ENCODE results near the gene SEC31A.

DNA sequence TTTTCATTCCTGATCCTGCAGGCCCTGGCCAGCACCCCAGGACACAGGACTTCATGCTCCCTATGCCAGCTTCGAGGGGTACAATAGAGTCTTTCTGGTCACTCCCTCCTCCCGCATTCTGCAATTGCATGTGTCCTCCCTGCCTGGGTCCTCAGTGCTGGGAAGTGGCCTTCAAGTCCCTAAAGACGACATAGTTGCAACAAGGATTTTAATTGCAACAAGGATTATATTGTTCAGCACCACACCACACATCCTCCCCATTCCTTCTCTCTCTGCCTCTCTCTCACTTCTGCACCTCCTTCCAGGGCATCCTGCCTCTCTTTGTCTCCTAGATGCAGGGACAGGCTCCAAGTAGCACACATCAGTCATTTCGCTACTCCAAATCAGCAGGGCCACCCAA lies 117.9 kb downstream of the SEC31A start:
- TF ChIP-seq CTCF (IDR thresholded peaks at IDR 0.05) (no peak), KAT7 (CRISPR knock-in tag; IDR thresholded peaks at IDR 0.05; ENCODE audit: borderline replicate concordance) (no peak), ATF1 (CRISPR knock-in tag; IDR thresholded peaks at IDR 0.05) (no peak), STAT6 (CRISPR knock-in tag; conservative IDR thresholded peaks at IDR 0.05; ENCODE audit: low read depth) (no peak), NFE2L1 (CRISPR knock-in tag; IDR thresholded peaks at IDR 0.05) (no peak), CREM (CRISPR knock-in tag; IDR thresholded peaks at IDR 0.05) (no peak), FOXP1 (CRISPR knock-in tag; IDR thresholded peaks at IDR 0.05; ENCODE audit: borderline replicate concordance) (no peak), NFYB (CRISPR knock-in tag; conservative IDR thresholded peaks at IDR 0.05; ENCODE audit: low read depth) (no peak), SP1 (CRISPR knock-in tag; conservative IDR thresholded peaks at IDR 0.05) (no peak), ZBTB43 (CRISPR knock-in tag; IDR thresholded peaks at IDR 0.05) (no peak), ZSCAN18 (CRISPR knock-in tag; IDR thresholded peaks at IDR 0.05) (no peak), ZNF416 (CRISPR knock-in tag; IDR thresholded peaks at IDR 0.05) (no peak), NR1H2 (CRISPR knock-in tag; IDR thresholded peaks at IDR 0.05) (no peak)
- TF ChIP-seq, protein P1, sequence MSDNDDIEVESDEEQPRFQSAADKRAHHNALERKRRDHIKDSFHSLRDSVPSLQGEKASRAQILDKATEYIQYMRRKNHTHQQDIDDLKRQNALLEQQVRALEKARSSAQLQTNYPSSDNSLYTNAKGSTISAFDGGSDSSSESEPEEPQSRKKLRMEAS (CRISPR knock-in tag; IDR thresholded peaks at IDR 0.05): no peak
